ENCODE data around the gene FCAMR.

Gene FCAMR

GRCh38 chr1:207010726-207011125 is 40.5 kb upstream of the FCAMR start:
- Histone ChIP-seq H2AFZ (ENCODE audit: low read depth, low read length) (no peak overlapping the region), H3K4me2 (ENCODE audit: low read length) (no peak overlapping the region), H3K36me3 (replicated peaks; ENCODE audit: low read depth, low read length) (no peaks in the 10 kb centered on the region), H3K9me3 (ENCODE audit: insufficient read depth, low read length) (no peaks in the 10 kb centered on the region), H3K79me2 (ENCODE audit: low read length) (no peaks in the 10 kb centered on the region), H3K9ac (ENCODE audit: low read length) (no peak overlapping the region), H3K27ac (ENCODE audit: low read length) (no peak overlapping the region), H3K27me3 (ENCODE audit: low read depth, low read length) (peaks cover 58% of the 10 kb centered on the region), H3K4me3 (ENCODE audit: low read length) (no peak overlapping the region), H4K20me1 (ENCODE audit: insufficient read depth, low read length) (no peaks in the 10 kb centered on the region), H3K4me1 (ENCODE audit: low read length) (no peaks in the 10 kb centered on the region)
- no peak for TF ChIP-seq EZH2phosphoT487 (IDR thresholded peaks at IDR 0.05; ENCODE audit: low read depth)
- no peak for TF ChIP-seq CTCF (IDR thresholded peaks at IDR 0.05; ENCODE audit: low read depth, low read length)

- no peaks in the 10 kb centered on the region for H3K9me3 ChIP-seq (ENCODE audit: insufficient read depth, low read length)
- no peak overlapping the region for H3K9ac ChIP-seq (ENCODE audit: low read length)
- H3K36me3 ChIP-seq (replicated peaks; ENCODE audit: low read depth, low read length), result no peaks in the 10 kb centered on the region
- H3K4me2 ChIP-seq (ENCODE audit: low read length), result no peak overlapping the region
- H3K4me1 ChIP-seq (ENCODE audit: low read length), result no peaks in the 10 kb centered on the region
- no peak overlapping the region for H2AFZ ChIP-seq (ENCODE audit: low read depth, low read length)
- no peaks in the 10 kb centered on the region for H3K79me2 ChIP-seq (ENCODE audit: low read length)
- TF ChIP-seq CTCF (IDR thresholded peaks at IDR 0.05; ENCODE audit: low read depth, low read length) (no peak), EZH2phosphoT487 (IDR thresholded peaks at IDR 0.05; ENCODE audit: low read depth) (no peak)
- no peak overlapping the region for H3K27ac ChIP-seq (ENCODE audit: low read length)
- no peak overlapping the region for H3K4me3 ChIP-seq (ENCODE audit: low read length)
- no peaks in the 10 kb centered on the region for H4K20me1 ChIP-seq (ENCODE audit: insufficient read depth, low read length)
- H3K27me3 ChIP-seq (ENCODE audit: low read depth, low read length), result peaks cover 64% of the 10 kb centered on the region
Measured at GRCh38 chr1:207009945-207010344, 39.7 kb upstream of the FCAMR start.

GRCh38 chr1:207009182-207009850 is 39.1 kb upstream of the FCAMR start:
- H3K9ac ChIP-seq (ENCODE audit: low read length), result no peak overlapping the region
- H3K27me3 ChIP-seq (ENCODE audit: low read depth, low read length), result peaks cover 62% of the 10 kb centered on the region
- H3K4me2 ChIP-seq (ENCODE audit: low read length), result no peak overlapping the region
- no peaks in the 10 kb centered on the region for H3K79me2 ChIP-seq (ENCODE audit: low read length)
- H3K27ac ChIP-seq (ENCODE audit: low read length), result no peak overlapping the region
- no peaks in the 10 kb centered on the region for H3K36me3 ChIP-seq (replicated peaks; ENCODE audit: low read depth, low read length)
- no peaks in the 10 kb centered on the region for H3K9me3 ChIP-seq (ENCODE audit: insufficient read depth, low read length)
- no peak for TF ChIP-seq CTCF (IDR thresholded peaks at IDR 0.05; ENCODE audit: low read depth, low read length)
- TF ChIP-seq EZH2phosphoT487 (IDR thresholded peaks at IDR 0.05; ENCODE audit: low read depth), result no peak
- H3K4me3 ChIP-seq (ENCODE audit: low read length), result no peak overlapping the region
- peaks cover 3% of the 10 kb centered on the region; the same call in 1 of the 2 replicates for H3K4me1 ChIP-seq (ENCODE audit: low read length)
- no peak overlapping the region for H2AFZ ChIP-seq (ENCODE audit: low read depth, low read length)
- no peaks in the 10 kb centered on the region for H4K20me1 ChIP-seq (ENCODE audit: insufficient read depth, low read length)

GRCh38 chr1:207007352-207008033 is 37.2 kb upstream of the FCAMR start:
- TF ChIP-seq EZH2phosphoT487 (IDR thresholded peaks at IDR 0.05; ENCODE audit: low read depth) (no peak), CTCF (IDR thresholded peaks at IDR 0.05; ENCODE audit: low read depth, low read length) (no peak)
- Histone ChIP-seq H4K20me1 (ENCODE audit: insufficient read depth, low read length) (no peaks in the 10 kb centered on the region), H3K4me2 (ENCODE audit: low read length) (no peak overlapping the region), H3K36me3 (replicated peaks; ENCODE audit: low read depth, low read length) (no peaks in the 10 kb centered on the region), H3K79me2 (ENCODE audit: low read length) (no peaks in the 10 kb centered on the region), H3K27ac (ENCODE audit: low read length) (no peak overlapping the region), H3K4me1 (ENCODE audit: low read length) (peaks cover 3% of the 10 kb centered on the region; the same call in 1 of the 2 replicates), H3K27me3 (ENCODE audit: low read depth, low read length) (peaks cover 48% of the 10 kb centered on the region), H3K9ac (ENCODE audit: low read length) (no peak overlapping the region), H3K4me3 (ENCODE audit: low read length) (no peak overlapping the region), H3K9me3 (ENCODE audit: insufficient read depth, low read length) (no peaks in the 10 kb centered on the region), H2AFZ (ENCODE audit: low read depth, low read length) (no peak overlapping the region)
